ENCODE measurements around the gene RIPPLY3. TPM values are rescaled to one million over a fixed set of nuclear protein-coding genes. Genes with fewer than 3 reads are reported as not detected.

RIPPLY3 gene
- total and polyA plus RNA-seq, 2 of the 13 experiments (the other 11 are each of a cell fraction or from before 2014, with no cell fraction given): 0.09 to 2.9 TPM

DNA sequence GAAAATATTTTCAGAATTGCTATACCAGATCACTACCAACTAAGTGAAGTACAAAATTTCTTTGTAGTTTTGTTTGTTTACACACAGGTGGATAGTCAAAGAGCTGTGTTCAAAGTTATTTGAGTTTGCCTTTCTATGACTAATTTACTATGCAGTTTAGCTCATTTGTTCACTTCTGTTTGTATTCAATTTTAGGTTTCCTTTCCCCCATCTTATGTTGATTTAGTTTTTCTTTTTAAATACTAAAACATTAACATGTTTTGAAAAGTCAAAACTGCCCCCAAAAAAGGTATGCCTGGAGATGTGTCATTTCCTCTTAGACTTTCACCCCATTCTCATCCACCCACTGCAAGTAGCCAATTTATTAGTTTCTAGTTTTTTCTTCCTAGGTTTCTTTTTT is 18.7 kb upstream of the RIPPLY3 start (continued):
- TF ChIP-seq, protein P1, sequence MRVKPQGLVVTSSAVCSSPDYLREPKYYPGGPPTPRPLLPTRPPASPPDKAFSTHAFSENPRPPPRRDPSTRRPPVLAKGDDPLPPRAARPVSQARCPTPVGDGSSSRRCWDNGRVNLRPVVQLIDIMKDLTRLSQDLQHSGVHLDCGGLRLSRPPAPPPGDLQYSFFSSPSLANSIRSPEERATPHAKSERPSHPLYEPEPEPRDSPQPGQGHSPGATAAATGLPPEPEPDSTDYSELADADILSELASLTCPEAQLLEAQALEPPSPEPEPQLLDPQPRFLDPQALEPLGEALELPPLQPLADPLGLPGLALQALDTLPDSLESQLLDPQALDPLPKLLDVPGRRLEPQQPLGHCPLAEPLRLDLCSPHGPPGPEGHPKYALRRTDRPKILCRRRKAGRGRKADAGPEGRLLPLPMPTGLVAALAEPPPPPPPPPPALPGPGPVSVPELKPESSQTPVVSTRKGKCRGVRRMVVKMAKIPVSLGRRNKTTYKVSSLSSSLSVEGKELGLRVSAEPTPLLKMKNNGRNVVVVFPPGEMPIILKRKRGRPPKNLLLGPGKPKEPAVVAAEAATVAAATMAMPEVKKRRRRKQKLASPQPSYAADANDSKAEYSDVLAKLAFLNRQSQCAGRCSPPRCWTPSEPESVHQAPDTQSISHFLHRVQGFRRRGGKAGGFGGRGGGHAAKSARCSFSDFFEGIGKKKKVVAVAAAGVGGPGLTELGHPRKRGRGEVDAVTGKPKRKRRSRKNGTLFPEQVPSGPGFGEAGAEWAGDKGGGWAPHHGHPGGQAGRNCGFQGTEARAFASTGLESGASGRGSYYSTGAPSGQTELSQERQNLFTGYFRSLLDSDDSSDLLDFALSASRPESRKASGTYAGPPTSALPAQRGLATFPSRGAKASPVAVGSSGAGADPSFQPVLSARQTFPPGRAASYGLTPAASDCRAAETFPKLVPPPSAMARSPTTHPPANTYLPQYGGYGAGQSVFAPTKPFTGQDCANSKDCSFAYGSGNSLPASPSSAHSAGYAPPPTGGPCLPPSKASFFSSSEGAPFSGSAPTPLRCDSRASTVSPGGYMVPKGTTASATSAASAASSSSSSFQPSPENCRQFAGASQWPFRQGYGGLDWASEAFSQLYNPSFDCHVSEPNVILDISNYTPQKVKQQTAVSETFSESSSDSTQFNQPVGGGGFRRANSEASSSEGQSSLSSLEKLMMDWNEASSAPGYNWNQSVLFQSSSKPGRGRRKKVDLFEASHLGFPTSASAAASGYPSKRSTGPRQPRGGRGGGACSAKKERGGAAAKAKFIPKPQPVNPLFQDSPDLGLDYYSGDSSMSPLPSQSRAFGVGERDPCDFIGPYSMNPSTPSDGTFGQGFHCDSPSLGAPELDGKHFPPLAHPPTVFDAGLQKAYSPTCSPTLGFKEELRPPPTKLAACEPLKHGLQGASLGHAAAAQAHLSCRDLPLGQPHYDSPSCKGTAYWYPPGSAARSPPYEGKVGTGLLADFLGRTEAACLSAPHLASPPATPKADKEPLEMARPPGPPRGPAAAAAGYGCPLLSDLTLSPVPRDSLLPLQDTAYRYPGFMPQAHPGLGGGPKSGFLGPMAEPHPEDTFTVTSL (CRISPR knock-in tag; IDR thresholded peaks at IDR 0.05; ENCODE audit: borderline replicate concordance): peak; percentile 53; the same call in 1 of the 2 replicates
- TF ChIP-seq TCF7 (IDR thresholded peaks at IDR 0.05; ENCODE audit: low read depth) (peak; percentile 81), NR2F6 (IDR thresholded peaks at IDR 0.05) (peak; percentile 24; the same call in 1 of the 2 replicates), NR2F6 (CRISPR knock-in tag; IDR thresholded peaks at IDR 0.05) (no peak), MED1 (CRISPR knock-in tag; IDR thresholded peaks at IDR 0.05) (0 out of 2 replicates have a peak, but pooled peaks have one; percentile 29), SAP130 (CRISPR knock-in tag; IDR thresholded peaks at IDR 0.05; ENCODE audit: low read depth) (peak; percentile 22; the same call in 1 of the 2 replicates), TBX3 (IDR thresholded peaks at IDR 0.05; ENCODE audit: borderline replicate concordance) (peak; percentile 43; the same call in 1 of the 2 replicates), JDP2 (CRISPR knock-in tag; IDR thresholded peaks at IDR 0.05; ENCODE audit: borderline replicate concordance) (no peak), ETV5 (CRISPR knock-in tag; IDR thresholded peaks at IDR 0.05; ENCODE audit: borderline replicate concordance) (peak; percentile 40; the same call in 1 of the 2 replicates), TBP (CRISPR knock-in tag; IDR thresholded peaks at IDR 0.05) (no peak), RAD21 (CRISPR knock-in tag; IDR thresholded peaks at IDR 0.05) (no peak), MIXL1 (CRISPR knock-in tag; IDR thresholded peaks at IDR 0.05) (peak; percentile 28; the same call in 1 of the 2 replicates), HMG20A (CRISPR knock-in tag; IDR thresholded peaks at IDR 0.05; ENCODE audit: borderline replicate concordance) (peak; percentile 55; the same call in 1 of the 2 replicates), FOXA1 (IDR thresholded peaks at IDR 0.05) (peak; percentile 68), FOXA1 (CRISPR knock-in tag; IDR thresholded peaks at IDR 0.05) (no peak), FOXA3 (CRISPR knock-in tag; IDR thresholded peaks at IDR 0.05) (peak; percentile 61)
- TF ChIP-seq, protein P2, sequence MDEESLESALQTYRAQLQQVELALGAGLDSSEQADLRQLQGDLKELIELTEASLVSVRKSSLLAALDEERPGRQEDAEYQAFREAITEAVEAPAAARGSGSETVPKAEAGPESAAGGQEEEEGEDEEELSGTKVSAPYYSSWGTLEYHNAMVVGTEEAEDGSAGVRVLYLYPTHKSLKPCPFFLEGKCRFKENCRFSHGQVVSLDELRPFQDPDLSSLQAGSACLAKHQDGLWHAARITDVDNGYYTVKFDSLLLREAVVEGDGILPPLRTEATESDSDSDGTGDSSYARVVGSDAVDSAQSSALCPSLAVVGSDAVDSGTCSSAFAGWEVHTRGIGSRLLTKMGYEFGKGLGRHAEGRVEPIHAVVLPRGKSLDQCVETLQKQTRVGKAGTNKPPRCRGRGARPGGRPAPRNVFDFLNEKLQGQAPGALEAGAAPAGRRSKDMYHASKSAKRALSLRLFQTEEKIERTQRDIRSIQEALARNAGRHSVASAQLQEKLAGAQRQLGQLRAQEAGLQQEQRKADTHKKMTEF (CRISPR knock-in tag; IDR thresholded peaks at IDR 0.05): no peak
- TF ChIP-seq, protein P3, sequence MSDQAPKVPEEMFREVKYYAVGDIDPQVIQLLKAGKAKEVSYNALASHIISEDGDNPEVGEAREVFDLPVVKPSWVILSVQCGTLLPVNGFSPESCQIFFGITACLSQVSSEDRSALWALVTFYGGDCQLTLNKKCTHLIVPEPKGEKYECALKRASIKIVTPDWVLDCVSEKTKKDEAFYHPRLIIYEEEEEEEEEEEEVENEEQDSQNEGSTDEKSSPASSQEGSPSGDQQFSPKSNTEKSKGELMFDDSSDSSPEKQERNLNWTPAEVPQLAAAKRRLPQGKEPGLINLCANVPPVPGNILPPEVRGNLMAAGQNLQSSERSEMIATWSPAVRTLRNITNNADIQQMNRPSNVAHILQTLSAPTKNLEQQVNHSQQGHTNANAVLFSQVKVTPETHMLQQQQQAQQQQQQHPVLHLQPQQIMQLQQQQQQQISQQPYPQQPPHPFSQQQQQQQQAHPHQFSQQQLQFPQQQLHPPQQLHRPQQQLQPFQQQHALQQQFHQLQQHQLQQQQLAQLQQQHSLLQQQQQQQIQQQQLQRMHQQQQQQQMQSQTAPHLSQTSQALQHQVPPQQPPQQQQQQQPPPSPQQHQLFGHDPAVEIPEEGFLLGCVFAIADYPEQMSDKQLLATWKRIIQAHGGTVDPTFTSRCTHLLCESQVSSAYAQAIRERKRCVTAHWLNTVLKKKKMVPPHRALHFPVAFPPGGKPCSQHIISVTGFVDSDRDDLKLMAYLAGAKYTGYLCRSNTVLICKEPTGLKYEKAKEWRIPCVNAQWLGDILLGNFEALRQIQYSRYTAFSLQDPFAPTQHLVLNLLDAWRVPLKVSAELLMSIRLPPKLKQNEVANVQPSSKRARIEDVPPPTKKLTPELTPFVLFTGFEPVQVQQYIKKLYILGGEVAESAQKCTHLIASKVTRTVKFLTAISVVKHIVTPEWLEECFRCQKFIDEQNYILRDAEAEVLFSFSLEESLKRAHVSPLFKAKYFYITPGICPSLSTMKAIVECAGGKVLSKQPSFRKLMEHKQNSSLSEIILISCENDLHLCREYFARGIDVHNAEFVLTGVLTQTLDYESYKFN (CRISPR knock-in tag; conservative IDR thresholded peaks at IDR 0.05): peak; percentile 79

Data from HepG2 (cell line).